ENCODE results near the gene TMEM184A. TPM values are rescaled to one million over a fixed set of nuclear protein-coding genes. Genes with fewer than 3 reads are reported as not detected.
A peak's percentile ranks its signal among the peaks of the same experiment; 100 is the strongest.

TMEM184A gene
- total RNA-seq, 1 experiment from 2014 or later, result 21.4 TPM

DNA sequence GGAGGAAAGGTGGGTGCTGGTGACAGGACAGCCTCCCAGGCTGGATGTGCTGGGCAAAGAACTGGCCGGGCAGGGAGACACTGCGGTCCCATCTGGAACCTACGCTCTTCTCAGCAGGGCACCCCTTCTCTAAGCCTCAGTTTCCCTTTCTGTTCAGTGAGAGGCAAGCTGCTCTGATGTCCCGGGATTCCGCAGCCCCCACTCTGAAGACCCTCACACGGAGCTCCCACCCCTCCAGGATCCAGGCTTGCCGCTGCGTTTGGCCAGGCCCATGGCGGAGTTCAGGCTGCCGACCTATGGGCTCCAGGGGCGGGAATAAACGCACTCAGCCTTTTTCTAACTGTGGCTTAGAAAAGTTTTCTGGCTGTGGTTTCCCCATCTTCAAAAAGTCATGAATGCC is 41.6 kb downstream of the TMEM184A start:
- peaks cover 34% of the 10 kb centered on the region for H3F3A ChIP-seq (ENCODE audit: insufficient read depth, low read depth)
- DNase-seq, result no peak
- ChIA-PET POLR2A (ENCODE audit: unreplicated experiment) (no interaction called here), CTCF (interaction anchor here (0.6 kb wide), 1 partner anchor 427 kb away, joined by 12 read pairs; no protein-coding TSS in a partner anchor)
- H4K20me1 ChIP-seq (ENCODE audit: insufficient read depth), result no peaks in the 10 kb centered on the region
- H3K27ac ChIP-seq, result no peak overlapping the region
- H3K27me3 ChIP-seq (ENCODE audit: insufficient read depth, low read depth), result no peaks in the 10 kb centered on the region
- no peaks in the 10 kb centered on the region for H3K9me2 ChIP-seq (ENCODE audit: insufficient read depth)
- peaks cover 48% of the 10 kb centered on the region for H3K4me1 ChIP-seq (replicated peaks; ENCODE audit: insufficient read depth)
- no TSS peak for BruUV-seq (replicated peaks)
- TF ChIP-seq, protein P1, sequence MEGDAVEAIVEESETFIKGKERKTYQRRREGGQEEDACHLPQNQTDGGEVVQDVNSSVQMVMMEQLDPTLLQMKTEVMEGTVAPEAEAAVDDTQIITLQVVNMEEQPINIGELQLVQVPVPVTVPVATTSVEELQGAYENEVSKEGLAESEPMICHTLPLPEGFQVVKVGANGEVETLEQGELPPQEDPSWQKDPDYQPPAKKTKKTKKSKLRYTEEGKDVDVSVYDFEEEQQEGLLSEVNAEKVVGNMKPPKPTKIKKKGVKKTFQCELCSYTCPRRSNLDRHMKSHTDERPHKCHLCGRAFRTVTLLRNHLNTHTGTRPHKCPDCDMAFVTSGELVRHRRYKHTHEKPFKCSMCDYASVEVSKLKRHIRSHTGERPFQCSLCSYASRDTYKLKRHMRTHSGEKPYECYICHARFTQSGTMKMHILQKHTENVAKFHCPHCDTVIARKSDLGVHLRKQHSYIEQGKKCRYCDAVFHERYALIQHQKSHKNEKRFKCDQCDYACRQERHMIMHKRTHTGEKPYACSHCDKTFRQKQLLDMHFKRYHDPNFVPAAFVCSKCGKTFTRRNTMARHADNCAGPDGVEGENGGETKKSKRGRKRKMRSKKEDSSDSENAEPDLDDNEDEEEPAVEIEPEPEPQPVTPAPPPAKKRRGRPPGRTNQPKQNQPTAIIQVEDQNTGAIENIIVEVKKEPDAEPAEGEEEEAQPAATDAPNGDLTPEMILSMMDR (conservative IDR thresholded peaks at IDR 0.05), result no peak
- no peak for TF ChIP-seq EZH2 (IDR thresholded peaks at IDR 0.05; ENCODE audit: low read depth)
- H2AFZ ChIP-seq, result no peak overlapping the region
- H3K4me2 ChIP-seq, result no peak overlapping the region
- H3K79me2 ChIP-seq (ENCODE audit: low read depth), result no peaks in the 10 kb centered on the region
- no peaks in the 10 kb centered on the region for H3K36me3 ChIP-seq (ENCODE audit: low read depth)
- intact Hi-C loops (cut with micrococcal nuclease; ENCODE audit: unreplicated experiment), result no loop called here
- no peak overlapping the region for H3K4me3 ChIP-seq
- no peaks in the 10 kb centered on the region; the same call in 1 of the 2 replicates for H3K9me3 ChIP-seq (ENCODE audit: insufficient read depth, low read depth)

DNA sequence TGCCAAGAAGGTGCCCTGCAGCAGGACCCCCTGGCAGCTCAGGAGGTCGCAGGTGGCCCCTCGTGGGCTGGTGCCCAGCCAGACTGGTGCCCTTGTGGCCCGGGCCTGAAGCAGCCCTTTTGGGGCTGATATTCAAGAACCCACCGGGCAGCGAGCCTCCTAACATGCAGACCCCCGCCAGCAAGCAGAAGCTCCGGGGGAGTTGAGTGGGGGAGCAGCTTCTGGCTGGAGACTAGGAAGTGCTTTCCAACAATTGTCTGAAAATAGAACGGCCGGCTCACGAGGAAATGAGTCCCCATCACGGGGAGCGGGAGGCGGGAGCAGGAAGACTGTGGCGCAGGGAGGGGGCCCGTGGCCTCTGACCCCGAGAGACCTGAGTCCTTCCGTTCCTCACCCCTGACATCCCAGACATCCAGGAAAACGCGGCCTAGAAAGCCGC is 42.3 kb downstream of the TMEM184A start:
- Histone ChIP-seq H3K27me3 (ENCODE audit: insufficient read depth, low read depth) (no peaks in the 10 kb centered on the region), H3K4me1 (replicated peaks; ENCODE audit: insufficient read depth) (peaks cover 48% of the 10 kb centered on the region), H4K20me1 (ENCODE audit: insufficient read depth) (no peaks in the 10 kb centered on the region), H3F3A (ENCODE audit: insufficient read depth, low read depth) (peaks cover 31% of the 10 kb centered on the region), H3K4me2 (peak overlapping the region; percentile 67), H3K4me3 (no peak overlapping the region), H3K9me2 (ENCODE audit: insufficient read depth) (no peaks in the 10 kb centered on the region), H3K79me2 (ENCODE audit: low read depth) (no peaks in the 10 kb centered on the region), H3K9me3 (ENCODE audit: insufficient read depth, low read depth) (no peaks in the 10 kb centered on the region), H3K27ac (peak overlapping the region; percentile 77), H3K36me3 (ENCODE audit: low read depth) (no peaks in the 10 kb centered on the region), H2AFZ (no peak overlapping the region)
- intact Hi-C loops (cut with micrococcal nuclease; ENCODE audit: unreplicated experiment), result loop anchor here (2.0 kb wide), 1 partner anchor 19 kb away; no protein-coding TSS in a partner anchor
- TF ChIP-seq, protein P1 (conservative IDR thresholded peaks at IDR 0.05), result no peak
- no peak for TF ChIP-seq EZH2 (IDR thresholded peaks at IDR 0.05; ENCODE audit: low read depth)
- no peak for DNase-seq
- TSS peak; percentile 82 for BruUV-seq (replicated peaks)
- POLR2A ChIA-PET (ENCODE audit: unreplicated experiment), result no interaction called here
- CTCF ChIA-PET, result interaction anchor here (0.6 kb wide), 1 partner anchor 426 kb away, joined by 12 read pairs; no protein-coding TSS in a partner anchor

DNA sequence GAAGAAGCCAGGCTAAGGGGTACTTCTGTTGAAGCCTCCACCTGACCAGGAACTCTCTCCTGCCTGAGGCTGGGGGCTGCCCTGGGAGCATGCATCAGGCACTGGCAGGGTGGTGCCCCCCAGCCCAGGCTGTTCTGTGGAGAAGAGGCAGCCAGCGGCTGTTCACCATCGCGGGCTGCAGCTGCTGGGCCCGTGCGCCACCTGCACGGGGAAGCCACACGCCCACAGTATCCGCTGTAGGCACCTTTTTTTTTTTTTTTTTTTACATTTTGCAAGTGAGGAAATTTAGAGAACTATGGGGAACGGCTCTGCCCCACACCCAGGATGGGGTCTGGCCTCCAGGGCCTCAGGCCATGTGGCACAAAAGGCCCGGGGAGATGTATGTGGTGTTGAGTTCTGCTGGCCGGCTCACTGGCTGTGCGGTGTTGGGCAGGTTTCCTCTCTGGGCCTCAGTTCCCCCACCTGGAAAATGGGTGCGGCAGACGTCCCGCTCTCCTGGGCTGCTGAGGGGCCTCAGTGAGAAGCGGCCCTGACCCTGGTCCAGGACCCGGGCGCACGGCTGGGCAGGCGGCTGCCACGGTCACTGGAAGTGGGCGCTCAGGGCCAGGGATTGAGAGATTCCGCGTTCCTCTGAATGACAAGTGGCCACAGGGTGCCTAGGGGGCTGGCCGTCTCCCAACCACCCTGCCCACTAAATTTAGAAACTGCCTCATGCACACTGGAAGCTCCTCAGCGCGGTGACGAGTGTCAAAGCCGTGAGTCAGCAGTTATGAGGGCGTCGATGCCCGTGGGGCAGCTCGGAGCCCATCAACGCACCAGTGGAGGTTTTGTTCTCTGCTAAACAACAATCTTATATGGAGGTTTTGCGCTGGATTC is 43.0 kb downstream of the TMEM184A start:
- Histone ChIP-seq H3K36me3 (ENCODE audit: low read depth) (no peaks in the 10 kb centered on the region), H3K27me3 (ENCODE audit: insufficient read depth, low read depth) (no peaks in the 10 kb centered on the region), H3K4me2 (peak overlapping the region; percentile 67), H3K4me1 (replicated peaks; ENCODE audit: insufficient read depth) (peaks cover 48% of the 10 kb centered on the region), H2AFZ (no peak overlapping the region), H3K4me3 (no peak overlapping the region), H3K9me3 (ENCODE audit: insufficient read depth, low read depth) (no peaks in the 10 kb centered on the region), H3K9me2 (ENCODE audit: insufficient read depth) (no peaks in the 10 kb centered on the region), H3F3A (ENCODE audit: insufficient read depth, low read depth) (peaks cover 31% of the 10 kb centered on the region), H3K27ac (peak overlapping the region; percentile 77), H4K20me1 (ENCODE audit: insufficient read depth) (no peaks in the 10 kb centered on the region), H3K79me2 (ENCODE audit: low read depth) (no peaks in the 10 kb centered on the region)
- TSS peak; percentile 99 for BruUV-seq (replicated peaks)
- ChIA-PET CTCF (interaction anchor here (0.6 kb wide), 1 partner anchor 1115 kb away, joined by 5 read pairs; no protein-coding TSS in a partner anchor), POLR2A (ENCODE audit: unreplicated experiment) (no interaction called here)
- intact Hi-C loops (cut with micrococcal nuclease; ENCODE audit: unreplicated experiment), result loop anchor here (2.0 kb wide), 1 partner anchor 20 kb away; no protein-coding TSS in a partner anchor
- peak; percentile 96 for DNase-seq
- TF ChIP-seq, protein P1 (conservative IDR thresholded peaks at IDR 0.05), result no peak
- no peak for TF ChIP-seq EZH2 (IDR thresholded peaks at IDR 0.05; ENCODE audit: low read depth)

Measured in PC-9 (cell line).